CD14-positive monocyte (primary cell): Measurements from ENCODE around the gene SNRPD3. TPM values are rescaled to one million over a fixed set of nuclear protein-coding genes. Genes with fewer than 3 reads are reported as not detected.

Experiments used
- DNase-seq, 3 donors: peaks; one replicate each; pipeline ENCODE4 v3.0.0-alpha.2; 2011 to 2022
- H2AFZ ChIP-seq: 2 replicates; pipeline ENCODE4 v1.6.0; 2012; ENCODE audit warnings: mild to moderate bottlenecking, low read depth, low read length, inconsistent platforms; ENCODE audit not compliant: insufficient read depth, poor library complexity, severe bottlenecking
- H3K27ac ChIP-seq, 2 donors: 1 replicate in 1 of 2; 2 replicates in 1 of 2; pipeline ENCODE4 v1.5.1; 2012 to 2013; ENCODE audit warnings: low read length in 2 of 2, control low read depth in 1 of 2, inconsistent platforms in 1 of 2, low read depth in 1 of 2, mild to moderate bottlenecking in 1 of 2
- H3K27me3 ChIP-seq, 2 donors: one replicate each; pipeline versions ENCODE4 v1.6.0 to v1.6.1; 2011 to 2013; ENCODE audit warnings: low read length in 2 of 2; ENCODE audit not compliant: control insufficient read depth in 2 of 2, insufficient read depth in 2 of 2
- H3K36me3 ChIP-seq, 2 donors: replicated peaks in 1 of 2; 1 replicate in 1 of 2; 2 replicates in 1 of 2; pipeline versions ENCODE4 v1.5.1 to v1.6.1; 2012 to 2013; ENCODE audit warnings: low read length in 2 of 2, control low read depth in 1 of 2, inconsistent platforms in 1 of 2, mild to moderate bottlenecking in 1 of 2; ENCODE audit not compliant: insufficient read depth in 2 of 2, control insufficient read depth in 1 of 2
- H3K4me1 ChIP-seq, 2 donors: 1 replicate in 1 of 2; 2 replicates in 1 of 2; pipeline versions ENCODE4 v1.5.1 to v1.6.1; 2012 to 2013; ENCODE audit warnings: low read length in 2 of 2, control low read depth in 1 of 2, inconsistent platforms in 1 of 2, mild to moderate bottlenecking in 1 of 2, moderate library complexity in 1 of 2; ENCODE audit not compliant: insufficient read depth in 2 of 2, control insufficient read depth in 1 of 2
- H3K4me2 ChIP-seq: replicated peaks from 2 replicates; pipeline ENCODE3; 2012; ENCODE audit warnings: low read length, moderate library complexity, mild to moderate bottlenecking; ENCODE audit not compliant: poor library complexity, severe bottlenecking; ENCODE audit errors: extremely low read depth
- H3K4me3 ChIP-seq, 3 experiments: fragments of 200-600 bp in 1 of 3; sonication (generic) in 1 of 3; replicated peaks in 1 of 3; 1 replicate in 2 of 3; 2 replicates in 1 of 3; pipeline ENCODE4 v1.5.1; 2011 to 2013; ENCODE audit warnings: low read length in 3 of 3, mild to moderate bottlenecking in 3 of 3, control low read depth in 2 of 3, low read depth in 2 of 3, inconsistent platforms in 1 of 3, moderate library complexity in 1 of 3
- H3K79me2 ChIP-seq: 2 replicates; pipeline ENCODE4 v1.6.0; 2012; ENCODE audit warnings: mild to moderate bottlenecking, control low read depth, inconsistent platforms, low read length, moderate library complexity; ENCODE audit not compliant: insufficient read depth
- H3K9ac ChIP-seq: 2 replicates; pipeline ENCODE4 v1.6.0; 2017; ENCODE audit warnings: low read length, mild to moderate bottlenecking; ENCODE audit not compliant: insufficient read depth, poor library complexity, severe bottlenecking
- H3K9me3 ChIP-seq, 2 donors: replicated peaks in 1 of 2; 1 replicate in 1 of 2; 2 replicates in 1 of 2; pipeline versions ENCODE4 v1.5.1 to v1.6.1; 2012 to 2013; ENCODE audit warnings: low read length in 2 of 2, control low read depth in 1 of 2; ENCODE audit not compliant: control insufficient read depth in 1 of 2, insufficient read depth in 1 of 2
- H4K20me1 ChIP-seq: 2 replicates; pipeline ENCODE4 v1.6.0; 2012; ENCODE audit warnings: mild to moderate bottlenecking, low read length, control low read depth, moderate library complexity; ENCODE audit not compliant: insufficient read depth
- H3K27ac Mint-ChIP-seq, 7 donors: one replicate each; pipeline ENCODE4 v1.8.0; 2020; ENCODE audit warnings: mild to moderate bottlenecking in 7 of 7, mixed read lengths in 7 of 7, moderate library complexity in 6 of 7, inconsistent platforms in 2 of 7
- H3K27me3 Mint-ChIP-seq, 3 donors: one replicate each; pipeline ENCODE4 v1.8.0; 2021 to 2022; ENCODE audit warnings: low read depth in 3 of 3, mild to moderate bottlenecking in 3 of 3, mixed read lengths in 3 of 3, moderate library complexity in 3 of 3, inconsistent platforms in 1 of 3
- H3K36me3 Mint-ChIP-seq, 2 donors: one replicate each; pipeline ENCODE4 v1.8.0; 2020; ENCODE audit warnings: mixed read lengths in 2 of 2, inconsistent platforms in 1 of 2, mild to moderate bottlenecking in 1 of 2
- H3K4me1 Mint-ChIP-seq: one replicate; pipeline ENCODE4 v1.8.0; 2020; ENCODE audit warnings: mild to moderate bottlenecking, mixed read lengths
- H3K4me3 Mint-ChIP-seq, 2 donors: one replicate each; pipeline ENCODE4 v1.8.0; 2020; ENCODE audit warnings: mild to moderate bottlenecking in 2 of 2, mixed read lengths in 2 of 2, moderate library complexity in 1 of 2
- H3K9me3 Mint-ChIP-seq, 7 donors: one replicate each; pipeline ENCODE4 v1.8.0; 2020 to 2022; ENCODE audit warnings: mixed read lengths in 7 of 7, mild to moderate bottlenecking in 6 of 7, moderate library complexity in 6 of 7, inconsistent platforms in 2 of 7
- WGBS: methylation state at CpG from one replicate; pipeline ENCODE4 v1.1.5; 2013; ENCODE audit warnings: missing lambda C conversion rate; ENCODE audit not compliant: insufficient coverage; 5-methylcytosine and 5-hydroxymethylcytosine counted together
- intact Hi-C, 2 donors: fragments of 100-400 bp; cut with micrococcal nuclease; formaldehyde crosslinking; loops; one replicate each; pipeline versions ENCODE4 v1.15.0 to v1.15.1; 2023
- polyA plus RNA-seq, 3 donors: library from polyadenylated mRNA; depleted of rRNA in 1 of 3; unstranded in 2 of 3; stranded (reverse) in 1 of 3; fragments of 300-500 nt in 2 of 3; fragments of >200 nt in 1 of 3; fragmentation: Illumina TruSeq in 2 of 3; gene quantifications; 1 replicate in 2 of 3; 2 replicates in 1 of 3; pipeline ENCODE4 v1.2.3, GENCODE V29; 2012 to 2021
- TF ChIP-seq, protein P1 (sequence below): fragments of 200-600 bp; IDR thresholded peaks from one replicate; pipeline ENCODE4 v1.8.0; 2022; ENCODE audit warnings: antibody characterized with exemption, mild to moderate bottlenecking

The SNRPD3 gene
- polyA plus RNA-seq, 3 donors, result 71.8 to 115 (median 80.9) TPM

DNA sequence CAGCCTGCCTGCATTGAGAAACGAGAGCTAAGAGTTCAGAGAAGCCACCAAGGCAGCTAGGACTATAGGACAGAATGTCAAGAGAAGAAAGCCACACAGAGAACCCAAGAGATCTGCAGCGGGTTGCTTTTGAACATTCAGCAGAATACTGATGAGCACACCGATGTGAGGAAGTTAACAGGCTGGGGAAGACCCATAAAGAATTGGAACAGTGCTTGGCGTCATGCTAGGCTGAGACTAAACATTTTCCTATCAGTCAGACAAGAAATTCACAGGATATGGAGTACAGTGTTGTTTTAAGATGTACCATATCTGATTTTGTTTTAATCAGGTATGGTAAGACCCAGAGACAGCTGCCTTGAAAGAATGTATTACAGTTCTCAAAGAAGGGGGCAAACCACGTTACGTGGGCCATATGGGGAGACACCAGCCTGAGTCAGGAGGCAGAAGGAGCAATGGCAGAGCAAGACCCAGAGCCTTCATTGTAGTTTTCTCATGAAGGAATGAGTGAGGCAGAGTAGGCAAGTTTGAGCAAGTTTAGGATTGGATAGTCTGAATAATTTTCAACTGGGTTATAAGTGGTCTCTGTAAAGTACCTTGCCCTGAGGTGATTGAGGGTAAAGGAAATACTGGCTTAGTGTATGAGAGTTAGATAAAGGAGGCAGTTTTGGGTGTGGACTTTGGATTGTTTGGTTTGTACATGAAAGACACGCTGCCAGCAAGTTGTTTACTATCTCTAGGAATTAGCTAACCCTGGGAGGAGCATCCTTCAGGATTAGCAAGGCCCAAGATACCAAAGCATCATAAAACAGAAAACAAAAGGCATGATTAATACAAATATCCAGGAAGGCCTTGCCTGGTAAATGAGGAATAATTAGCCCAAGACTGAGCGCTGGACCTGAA, 22.8 kb downstream of the SNRPD3 start:
- H3K9me3 Mint-ChIP-seq, result no peaks in the 10 kb centered on the region
- no peak overlapping the region for H3K4me3 ChIP-seq

DNA sequence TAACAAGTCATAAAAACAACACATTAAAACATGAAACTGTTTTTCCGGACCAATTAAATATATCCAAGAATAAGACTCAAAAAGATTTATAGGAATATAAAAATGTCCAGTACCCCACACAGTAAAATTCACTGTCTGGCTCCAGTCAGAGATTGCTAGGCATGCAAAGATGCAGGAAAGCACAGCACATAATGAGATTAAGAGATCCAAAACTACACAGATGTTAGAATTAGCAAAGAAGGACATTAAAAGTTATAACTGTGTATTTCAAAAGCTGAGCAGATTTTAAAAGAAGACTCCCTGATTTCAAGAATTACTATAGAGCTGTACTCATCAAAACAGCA, 23.4 kb downstream of the SNRPD3 start:
- H3K27ac ChIP-seq, result no peak overlapping the region
- H3K36me3 ChIP-seq, result peaks cover 8 to 21% of the 10 kb centered on the region in 2 donors
- H3K9ac ChIP-seq, result no peak overlapping the region
- Mint-ChIP-seq H3K27ac (no peak overlapping the region), H3K36me3 (peaks cover 25 to 38% of the 10 kb centered on the region in 2 donors), H3K27me3 (peaks cover 0 to 3% (median 2%) of the 10 kb centered on the region in 3 donors), H3K4me1 (peaks cover 6% of the 10 kb centered on the region), H3K4me3 (no peak overlapping the region), H3K9me3 (no peaks in the 10 kb centered on the region)
- no peak overlapping the region for H3K4me2 ChIP-seq
- no peak overlapping the region for H3K4me3 ChIP-seq
- no peaks in the 10 kb centered on the region for H3K79me2 ChIP-seq
- no peak for DNase-seq
- no CpG with 5 or more reads among the region's 1 CpG for WGBS
- no peak overlapping the region for H2AFZ ChIP-seq
- intact Hi-C loops, result no loop called here
- no peaks in the 10 kb centered on the region for H3K4me1 ChIP-seq
- TF ChIP-seq, protein P1, sequence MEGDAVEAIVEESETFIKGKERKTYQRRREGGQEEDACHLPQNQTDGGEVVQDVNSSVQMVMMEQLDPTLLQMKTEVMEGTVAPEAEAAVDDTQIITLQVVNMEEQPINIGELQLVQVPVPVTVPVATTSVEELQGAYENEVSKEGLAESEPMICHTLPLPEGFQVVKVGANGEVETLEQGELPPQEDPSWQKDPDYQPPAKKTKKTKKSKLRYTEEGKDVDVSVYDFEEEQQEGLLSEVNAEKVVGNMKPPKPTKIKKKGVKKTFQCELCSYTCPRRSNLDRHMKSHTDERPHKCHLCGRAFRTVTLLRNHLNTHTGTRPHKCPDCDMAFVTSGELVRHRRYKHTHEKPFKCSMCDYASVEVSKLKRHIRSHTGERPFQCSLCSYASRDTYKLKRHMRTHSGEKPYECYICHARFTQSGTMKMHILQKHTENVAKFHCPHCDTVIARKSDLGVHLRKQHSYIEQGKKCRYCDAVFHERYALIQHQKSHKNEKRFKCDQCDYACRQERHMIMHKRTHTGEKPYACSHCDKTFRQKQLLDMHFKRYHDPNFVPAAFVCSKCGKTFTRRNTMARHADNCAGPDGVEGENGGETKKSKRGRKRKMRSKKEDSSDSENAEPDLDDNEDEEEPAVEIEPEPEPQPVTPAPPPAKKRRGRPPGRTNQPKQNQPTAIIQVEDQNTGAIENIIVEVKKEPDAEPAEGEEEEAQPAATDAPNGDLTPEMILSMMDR, result no peak
- no peaks in the 10 kb centered on the region for H3K9me3 ChIP-seq
- H4K20me1 ChIP-seq, result no peaks in the 10 kb centered on the region
- H3K27me3 ChIP-seq, result no peaks in the 10 kb centered on the region

More for the DNA sequence above, 22.8 kb downstream of the SNRPD3 start:
- H3K27me3 Mint-ChIP-seq, result peaks cover 0 to 3% (median 2%) of the 10 kb centered on the region in 3 donors
- H3K27ac Mint-ChIP-seq, result peak overlapping the region in 1 of 7 donors; percentile 50
- intact Hi-C loops, result no loop called here
- no peak for DNase-seq
- no peaks in the 10 kb centered on the region for H3K4me1 ChIP-seq
- H3K79me2 ChIP-seq, result no peaks in the 10 kb centered on the region
- no peaks in the 10 kb centered on the region for H3K27me3 ChIP-seq
- H3K4me1 Mint-ChIP-seq, result peaks cover 6% of the 10 kb centered on the region
- peaks cover 28 to 43% of the 10 kb centered on the region in 2 donors for H3K36me3 Mint-ChIP-seq
- H3K4me3 Mint-ChIP-seq, result no peak overlapping the region
- no peak overlapping the region for H3K27ac ChIP-seq
- H2AFZ ChIP-seq, result no peak overlapping the region
- no peak overlapping the region for H3K4me2 ChIP-seq
- H3K9me3 ChIP-seq, result no peaks in the 10 kb centered on the region
- H4K20me1 ChIP-seq, result no peaks in the 10 kb centered on the region
- peaks cover 12 to 28% of the 10 kb centered on the region in 2 donors for H3K36me3 ChIP-seq
- WGBS, result 94% methylated on average over 5 of the region's 8 CpGs
- TF ChIP-seq, protein P1, result no peak
- no peak overlapping the region for H3K9ac ChIP-seq
